IPS-18c (cell line): ENCODE data around the gene AP1S1.

Experiments used
- H3K4me3 ChIP-seq: 2 replicates; pipeline ENCODE4 v1.7.0; 2013; ENCODE audit warnings: low read depth, mild to moderate bottlenecking, low read length, moderate library complexity; ENCODE audit not compliant: insufficient read depth
- H3K9me3 ChIP-seq: one replicate; pipeline ENCODE4 v1.6.1; 2013; ENCODE audit warnings: mild to moderate bottlenecking, low read length, moderate library complexity; ENCODE audit not compliant: control insufficient read depth, insufficient read depth

Gene AP1S1

GRCh38 chr7:101165075-101165957 is 11.0 kb downstream of the AP1S1 start, which contains the start of gene VGF:
VGF (minus strand) TSS chr7:101165569; CDS start chr7:101164843, 726 bp downstream.
- H3K4me3 ChIP-seq: peak within 1 kb of the TSS; percentile 72

GRCh38 chr7:101165958-101166647 is 11.8 kb downstream of the AP1S1 start:
- Histone ChIP-seq H3K4me3 (peak overlapping the region; percentile 39), H3K9me3 (no peaks in the 10 kb centered on the region)

More at GRCh38 chr7:101165075-101165957, 11.0 kb downstream of the AP1S1 start, which contains the start of gene VGF:
- H3K9me3 ChIP-seq: peaks cover 2% of the 10 kb centered on the region

- Histone ChIP-seq H3K9me3 (peaks cover 1% of the 10 kb centered on the region), H3K4me3 (peak overlapping the region; percentile 39)
Measured at GRCh38 chr7:101166648-101166908, 12.3 kb downstream of the AP1S1 start.

GRCh38 chr7:101166909-101167644 is 12.8 kb downstream of the AP1S1 start:
- Histone ChIP-seq H3K4me3 (peak overlapping the region; percentile 34), H3K9me3 (peaks cover 2% of the 10 kb centered on the region)

- Histone ChIP-seq H3K9me3 (peaks cover 2% of the 10 kb centered on the region), H3K4me3 (peak overlapping the region; percentile 34; the same call in 1 of the 2 replicates)
Measured at GRCh38 chr7:101167645-101168411, 13.6 kb downstream of the AP1S1 start.

GRCh38 chr7:101168412-101169049 is 14.3 kb downstream of the AP1S1 start:
- Histone ChIP-seq H3K4me3 (peak overlapping the region; percentile 11; the same call in 1 of the 2 replicates), H3K9me3 (peaks cover 2% of the 10 kb centered on the region)

GRCh38 chr7:101169110-101169837 is 15.0 kb downstream of the AP1S1 start:
- peak overlapping the region; percentile 10 for H3K4me3 ChIP-seq

GRCh38 chr7:101169838-101170551 is 15.7 kb downstream of the AP1S1 start:
- peaks cover 2% of the 10 kb centered on the region for H3K9me3 ChIP-seq
- peak overlapping the region; percentile 31 for H3K4me3 ChIP-seq

More at GRCh38 chr7:101169110-101169837, 15.0 kb downstream of the AP1S1 start:
- H3K9me3 ChIP-seq: peaks cover 2% of the 10 kb centered on the region

GRCh38 chr7:101170617-101171441 is 16.6 kb downstream of the AP1S1 start:
- peak overlapping the region; percentile 31 for H3K4me3 ChIP-seq
- peaks cover 2% of the 10 kb centered on the region for H3K9me3 ChIP-seq

GRCh38 chr7:101171442-101171837 is 17.2 kb downstream of the AP1S1 start:
- H3K4me3 ChIP-seq: peak overlapping the region; percentile 44; the same call in 1 of the 2 replicates
- peaks cover 2% of the 10 kb centered on the region for H3K9me3 ChIP-seq

- H3K9me3 ChIP-seq: peaks cover 2% of the 10 kb centered on the region
- H3K4me3 ChIP-seq: peak overlapping the region; percentile 44
Measured at GRCh38 chr7:101172005-101172853, 18.0 kb downstream of the AP1S1 start.

- peak overlapping the region; percentile 44 for H3K4me3 ChIP-seq
- H3K9me3 ChIP-seq: peaks cover 2% of the 10 kb centered on the region
Measured at GRCh38 chr7:101172854-101173751, 18.8 kb downstream of the AP1S1 start.

GRCh38 chr7:101173752-101174244 is 19.5 kb downstream of the AP1S1 start:
- Histone ChIP-seq H3K9me3 (peaks cover 2% of the 10 kb centered on the region), H3K4me3 (no peak overlapping the region; the same call in 1 of the 2 replicates)
